Measurements from ENCODE around the gene MAP7.
"Not testable (repeated sequence)": the region's sequence is repeated elsewhere in the genome, so short reads cannot be mapped to it uniquely, and the experiment has no call there.

Gene MAP7

GRCh38 chr6:136426627-136427377 is 123.4 kb downstream of the MAP7 start:
- no peak for DNase-seq (ENCODE audit: low read depth in 1 of 2, low spot score in 1 of 2)

- DNase-seq (ENCODE audit: low read depth in 1 of 2, low spot score in 1 of 2), result no peak
Measured at GRCh38 chr6:136425793-136426192, 124.4 kb downstream of the MAP7 start.

- no peak for DNase-seq (ENCODE audit: low read depth in 1 of 2, low spot score in 1 of 2)
Measured at GRCh38 chr6:136424901-136425300, 125.3 kb downstream of the MAP7 start.

- no peak for DNase-seq (ENCODE audit: low read depth in 1 of 2, low spot score in 1 of 2)
Measured at GRCh38 chr6:136424450-136424849, 125.8 kb downstream of the MAP7 start.

DNA sequence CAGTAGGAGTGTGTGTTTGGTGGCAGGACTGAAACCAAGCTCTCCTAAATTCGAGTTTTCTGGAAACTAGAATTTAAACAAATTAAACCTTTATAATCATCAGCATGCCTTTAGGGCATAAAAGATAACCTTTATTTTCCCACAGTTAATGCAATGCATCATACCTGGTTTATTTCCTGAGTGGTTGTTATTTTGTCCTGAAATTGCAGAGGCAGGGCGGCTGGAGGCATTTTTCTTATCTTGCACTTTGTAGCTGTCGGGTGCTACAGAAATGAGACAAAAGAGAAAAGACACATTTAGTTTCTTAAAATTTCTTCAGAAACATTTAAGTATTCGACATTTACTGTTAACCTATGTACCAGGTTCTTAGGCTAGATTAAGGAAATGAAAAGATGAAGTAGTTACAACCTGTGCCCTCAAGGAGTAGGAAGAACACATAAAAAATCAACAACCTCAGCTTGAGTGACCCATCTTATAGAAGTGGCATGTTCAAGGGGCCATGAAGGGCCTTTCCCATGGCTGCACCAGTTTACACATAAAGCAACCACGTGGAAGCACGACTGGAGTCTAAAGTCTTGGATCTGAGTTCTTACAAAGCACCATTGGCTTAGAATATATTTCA is 128.6 kb downstream of the MAP7 start:
- DNase-seq (ENCODE audit: low read depth in 1 of 2, low spot score in 1 of 2), result no peak

- DNase-seq (ENCODE audit: low read depth in 1 of 2, low spot score in 1 of 2), result no peak
Measured at GRCh38 chr6:136420853-136421252, 129.4 kb downstream of the MAP7 start.

DNA sequence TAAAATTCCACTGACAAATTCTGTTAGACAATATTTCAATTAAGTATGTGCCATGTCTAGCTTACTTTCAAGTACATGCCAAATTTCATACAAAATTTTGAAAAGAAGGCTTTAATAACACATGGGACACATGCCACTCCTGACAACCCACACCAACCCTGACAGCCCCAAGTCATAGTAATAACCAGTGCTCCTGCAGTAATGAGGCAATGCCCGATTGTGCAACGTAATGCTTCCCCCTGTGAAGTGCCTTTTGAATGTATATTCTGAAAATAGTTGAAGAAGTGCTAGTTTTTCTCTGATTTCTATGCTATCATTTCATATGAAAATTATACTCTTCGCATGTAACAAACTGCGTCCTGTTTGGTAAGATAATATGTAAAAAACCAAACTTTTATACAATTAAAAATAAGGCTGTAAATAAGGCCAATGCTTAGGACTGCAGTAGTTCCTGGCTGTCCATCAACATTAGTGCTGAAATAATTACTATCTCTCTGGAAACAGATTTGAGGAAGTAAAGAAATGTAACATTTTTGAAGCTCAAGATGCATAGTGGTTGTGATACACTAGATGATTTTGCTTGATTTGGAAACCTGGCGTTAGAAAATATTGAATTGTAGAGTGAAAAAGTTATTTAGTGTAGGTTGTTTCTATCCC is 134.7 kb downstream of the MAP7 start:
- DNase-seq (ENCODE audit: low read depth in 1 of 2, low spot score in 1 of 2), result no peak

DNA sequence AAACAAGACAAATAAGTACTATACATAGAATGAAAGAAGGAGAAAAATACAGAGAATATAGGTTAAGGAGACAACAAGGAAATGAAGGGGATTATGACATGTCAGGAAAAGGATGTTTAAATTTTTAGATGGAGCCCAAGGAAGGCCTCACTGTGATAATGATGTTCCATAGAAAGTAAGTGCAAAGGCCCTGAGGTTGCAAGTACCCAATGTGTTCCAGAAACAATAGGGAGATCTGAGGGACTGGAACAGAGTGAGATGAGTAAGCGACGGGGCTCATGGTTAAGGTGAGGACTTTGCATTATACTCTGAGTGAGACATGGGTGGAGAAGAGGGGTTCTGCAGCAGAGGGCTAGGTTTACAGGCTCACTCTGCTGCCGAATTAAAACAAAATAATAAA is 137.8 kb downstream of the MAP7 start:
- no peak for DNase-seq (ENCODE audit: low read depth in 1 of 2, low spot score in 1 of 2)

DNA sequence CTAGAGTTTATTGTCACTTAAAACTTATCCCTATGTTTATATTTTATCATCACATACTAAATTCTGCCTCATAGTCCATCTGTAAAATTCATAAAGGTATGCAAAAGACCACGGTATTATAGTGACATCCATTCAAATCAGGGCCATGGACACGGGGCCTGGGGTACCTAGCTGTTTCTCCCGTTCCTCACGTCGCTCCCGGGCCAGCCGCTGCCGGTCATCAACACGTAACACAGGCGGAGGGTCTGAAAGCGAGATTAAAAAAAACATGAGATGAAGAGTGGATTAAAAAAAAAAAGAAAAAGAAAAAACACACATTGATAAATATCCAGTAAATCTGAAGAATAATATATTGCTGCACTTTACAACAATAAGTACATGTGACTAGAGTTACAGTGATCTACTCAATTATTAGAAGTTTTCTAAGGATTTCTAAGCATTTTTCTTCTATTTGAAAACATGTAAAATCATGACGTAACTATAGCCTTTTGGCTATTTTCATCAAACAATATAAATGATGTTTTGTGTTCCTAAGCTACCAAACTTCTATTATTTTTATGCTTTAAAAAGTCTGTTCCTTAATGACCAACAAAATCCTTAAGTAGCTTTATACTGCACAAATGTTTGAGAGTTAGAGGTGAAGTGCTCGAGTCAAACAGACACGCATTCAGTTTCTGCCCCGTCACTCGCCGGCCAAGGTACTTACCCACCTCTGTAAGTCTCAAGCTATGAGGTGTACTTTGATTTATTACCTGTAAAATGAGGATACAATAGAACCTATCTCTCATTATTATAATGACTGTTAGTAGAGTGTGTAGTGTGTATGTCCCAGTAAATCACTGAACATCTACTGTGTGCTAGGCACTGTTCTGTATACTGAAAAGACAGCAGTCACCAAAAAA is 138.5 kb downstream of the MAP7 start:
- no peak for DNase-seq (ENCODE audit: low read depth in 1 of 2, low spot score in 1 of 2)

DNA sequence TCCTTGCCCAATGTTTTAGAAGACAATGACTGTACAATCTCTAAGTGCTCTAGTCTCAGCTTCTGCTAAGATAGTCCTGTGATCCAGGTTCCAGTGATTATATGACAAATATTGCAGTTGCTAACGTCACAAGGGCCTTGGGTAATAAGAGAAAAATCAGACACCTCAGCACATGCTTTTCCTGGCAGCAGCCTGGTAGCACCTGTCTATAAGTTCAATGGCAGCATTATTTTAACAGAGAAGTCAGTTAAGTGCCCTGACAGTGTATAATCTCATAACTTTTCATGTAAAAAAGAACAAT is 139.2 kb downstream of the MAP7 start:
- DNase-seq (ENCODE audit: low read depth in 1 of 2, low spot score in 1 of 2), result no peak

GRCh38 chr6:136410201-136411024 is 139.8 kb downstream of the MAP7 start:
- no peak for DNase-seq (ENCODE audit: low read depth in 1 of 2, low spot score in 1 of 2)

DNA sequence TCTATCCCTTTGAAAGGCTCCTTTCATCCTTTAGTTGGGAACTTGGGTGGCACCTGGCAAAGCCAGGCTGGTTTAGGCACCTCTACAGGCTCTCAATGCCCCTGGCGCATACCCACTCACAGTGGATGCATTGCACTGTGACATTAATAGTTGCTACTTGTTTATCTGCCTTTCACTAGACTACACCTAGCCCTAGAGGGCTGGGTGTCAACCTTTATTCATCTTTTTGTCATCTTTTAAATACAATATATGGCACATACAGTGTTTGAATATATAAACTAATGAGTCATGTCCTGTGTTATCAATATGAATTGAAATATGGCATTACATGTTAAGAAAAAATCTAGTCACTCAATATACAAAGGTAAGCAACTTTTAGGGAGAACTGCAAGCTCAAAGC is 140.6 kb downstream of the MAP7 start:
- no peak for DNase-seq (ENCODE audit: low read depth in 1 of 2, low spot score in 1 of 2)

DNA sequence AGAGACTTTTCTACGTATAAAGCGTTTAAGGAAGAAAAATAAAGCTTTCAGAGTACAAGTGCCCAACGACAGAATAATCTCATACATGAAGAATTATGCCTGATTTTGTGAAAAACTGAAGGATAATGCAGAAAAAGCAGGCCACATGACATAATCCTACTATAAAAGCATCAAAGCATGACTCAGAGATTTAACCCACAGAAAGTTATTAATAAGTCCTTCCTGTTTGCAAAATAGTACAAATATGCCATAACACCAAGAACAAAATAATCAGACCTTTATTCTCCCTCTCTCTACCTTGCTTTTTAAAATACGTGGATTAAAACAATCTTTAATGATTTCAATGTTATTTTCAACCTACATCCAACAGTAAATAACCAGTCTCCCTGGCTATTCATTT is 142.0 kb downstream of the MAP7 start:
- no peak for DNase-seq (ENCODE audit: low read depth in 1 of 2, low spot score in 1 of 2)

DNA sequence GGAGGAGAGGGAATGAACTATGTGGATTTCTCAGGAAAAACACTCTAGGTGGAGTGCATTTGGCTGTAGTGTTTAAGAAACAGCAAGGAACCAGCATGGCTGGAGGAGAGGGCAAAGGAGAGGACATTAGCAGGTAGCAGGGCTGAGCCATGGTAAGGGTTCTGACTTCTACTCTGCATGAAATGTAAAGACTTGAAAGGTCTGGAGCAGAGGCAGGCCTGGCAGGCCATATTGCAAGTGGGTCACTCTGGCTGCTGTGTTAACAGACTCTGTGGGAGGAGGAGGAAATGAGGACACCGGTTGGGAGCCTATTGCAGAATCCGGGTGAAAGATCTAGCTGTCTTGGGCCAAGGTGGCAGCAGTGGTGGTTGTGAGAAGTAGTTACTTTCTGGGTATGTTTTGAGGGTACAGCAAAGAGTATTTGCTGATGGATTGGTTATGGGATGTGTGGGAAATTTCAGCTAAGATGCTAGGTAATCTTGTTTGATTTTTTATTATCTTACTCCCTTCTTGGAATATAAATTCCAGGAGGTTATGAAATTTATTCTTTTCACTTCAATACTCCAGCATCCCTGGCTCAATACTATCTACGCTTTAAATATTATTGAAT is 144.7 kb downstream of the MAP7 start:
- no peak for DNase-seq (ENCODE audit: low read depth in 1 of 2, low spot score in 1 of 2)

GRCh38 chr6:136404627-136405419 is 145.4 kb downstream of the MAP7 start:
- no peak for DNase-seq (ENCODE audit: low read depth in 1 of 2, low spot score in 1 of 2)

DNA sequence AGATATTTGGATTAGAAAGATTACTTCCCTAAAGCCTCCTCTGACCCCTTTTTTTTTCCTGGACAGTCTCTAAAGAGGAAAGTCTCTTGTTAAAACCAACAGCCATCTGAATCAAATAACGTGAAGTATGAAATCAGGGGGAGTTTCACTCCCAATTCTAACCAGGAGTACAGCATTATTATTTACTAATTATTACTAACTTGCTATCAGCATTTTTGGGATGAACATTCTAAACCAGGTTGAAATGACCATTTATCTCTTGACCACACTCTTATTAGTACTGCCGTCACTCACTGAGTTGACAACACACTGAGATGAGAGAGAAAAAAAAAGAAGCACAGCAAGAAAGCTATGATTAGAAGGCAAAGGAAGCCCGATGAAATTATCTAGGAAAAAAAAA is 146.2 kb downstream of the MAP7 start:
- DNase-seq (ENCODE audit: low read depth in 1 of 2, low spot score in 1 of 2), result no peak

- no peak for DNase-seq (ENCODE audit: low read depth in 1 of 2, low spot score in 1 of 2)
Measured at GRCh38 chr6:136403110-136403980, 146.9 kb downstream of the MAP7 start.

GRCh38 chr6:136401749-136402148 is 148.5 kb downstream of the MAP7 start:
- no peak for DNase-seq (ENCODE audit: low read depth in 1 of 2, low spot score in 1 of 2)

GRCh38 chr6:136401236-136401635 is 149.0 kb downstream of the MAP7 start:
- not testable (repeated sequence) for DNase-seq (ENCODE audit: low read depth in 1 of 2, low spot score in 1 of 2)
